ENCODE results near the gene RPL3.

Gene RPL3

DNA sequence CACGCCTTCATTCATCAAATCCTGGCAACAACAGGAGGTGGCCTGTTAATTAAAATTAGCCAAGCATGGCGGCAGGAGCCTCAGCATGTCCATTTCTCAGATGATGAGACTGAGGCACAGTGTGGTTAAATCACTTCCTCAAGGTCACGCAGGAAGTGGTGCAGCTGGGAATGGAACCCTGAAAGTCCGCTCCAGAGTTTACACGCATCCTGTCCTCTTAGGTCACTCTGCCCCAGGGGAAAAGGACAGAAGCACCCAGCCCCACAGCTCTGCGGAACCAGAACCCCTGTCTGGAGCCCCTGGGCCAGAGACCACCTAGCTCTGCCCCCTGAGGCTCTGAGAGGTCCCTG is 19.6 kb downstream of the RPL3 start:
- DNase-seq (ENCODE audit: low spot score) = peak; percentile 30

DNA sequence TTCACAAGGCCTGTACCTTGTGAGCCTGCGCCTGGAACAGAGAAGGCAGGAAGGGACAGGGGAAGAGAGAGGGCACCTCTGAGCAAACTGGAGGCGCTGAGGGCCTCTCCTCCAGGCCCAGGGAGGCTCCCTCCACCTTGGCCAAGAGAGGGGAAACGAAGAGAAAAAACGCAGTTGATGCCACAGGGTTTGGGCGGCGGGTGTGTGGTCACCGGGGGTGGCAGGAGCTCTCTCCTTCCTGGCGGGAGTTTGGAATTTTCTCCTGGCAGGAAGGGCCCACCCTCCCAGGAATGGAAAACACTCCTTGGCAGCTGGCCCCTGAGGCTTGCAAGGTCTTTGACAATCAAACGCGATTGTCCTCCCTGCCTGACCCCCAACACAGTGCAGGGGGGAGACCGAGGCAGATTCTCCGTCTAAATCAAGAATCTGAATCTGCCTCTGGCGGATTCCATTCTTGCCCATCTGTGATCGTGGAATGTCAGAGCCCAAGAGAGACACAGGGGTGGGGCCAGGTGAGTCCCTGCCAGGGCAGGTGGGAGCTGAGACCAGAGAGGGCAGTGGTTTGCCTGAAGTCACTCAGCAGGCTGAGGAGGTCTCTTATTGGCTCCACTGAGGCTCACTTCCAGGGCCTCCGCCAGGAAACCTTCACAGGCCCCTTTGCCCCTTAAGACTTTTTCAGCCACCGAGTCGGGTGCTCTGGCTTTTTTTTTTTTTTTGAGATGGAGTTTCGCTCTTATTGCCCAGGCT is 21.0 kb downstream of the RPL3 start:
- DNase-seq (ENCODE audit: low spot score) = no peak

DNA sequence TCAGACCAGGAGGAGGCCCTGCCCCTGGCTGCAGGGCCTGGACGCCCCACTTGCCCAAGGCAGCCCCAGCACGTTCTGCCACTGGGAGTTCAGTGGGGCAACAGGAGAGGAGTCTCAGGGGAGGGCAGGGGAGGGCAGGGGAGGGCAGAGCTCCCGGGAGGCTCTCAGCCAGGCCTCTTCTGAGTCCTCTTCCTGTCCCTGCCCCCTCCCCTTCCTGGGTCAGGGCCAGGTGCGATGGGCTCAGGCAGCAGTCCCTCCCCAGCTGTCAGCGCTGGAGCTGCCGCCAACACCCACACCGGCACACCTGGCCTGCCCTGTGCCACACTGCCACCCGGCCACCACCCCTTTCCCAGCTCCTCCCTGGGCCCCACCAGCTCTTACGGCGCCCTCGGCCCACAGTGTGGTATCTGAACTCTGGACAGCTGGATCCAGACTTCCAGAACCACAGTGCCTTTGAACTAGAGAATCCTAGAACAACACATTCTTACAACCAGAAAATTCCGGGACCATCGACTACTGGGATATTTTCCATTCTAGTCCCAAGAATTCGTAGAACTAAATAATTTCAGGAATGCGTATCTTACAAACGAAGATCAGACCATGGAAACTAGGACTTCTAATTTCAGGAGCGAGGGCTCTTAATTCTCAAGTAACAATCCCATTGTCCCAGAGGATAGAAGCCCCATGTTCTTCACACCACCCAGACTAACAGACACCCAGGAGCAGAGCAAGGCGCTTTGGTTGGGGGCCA is 21.8 kb downstream of the RPL3 start:
- DNase-seq (ENCODE audit: low spot score) = no peak

DNA sequence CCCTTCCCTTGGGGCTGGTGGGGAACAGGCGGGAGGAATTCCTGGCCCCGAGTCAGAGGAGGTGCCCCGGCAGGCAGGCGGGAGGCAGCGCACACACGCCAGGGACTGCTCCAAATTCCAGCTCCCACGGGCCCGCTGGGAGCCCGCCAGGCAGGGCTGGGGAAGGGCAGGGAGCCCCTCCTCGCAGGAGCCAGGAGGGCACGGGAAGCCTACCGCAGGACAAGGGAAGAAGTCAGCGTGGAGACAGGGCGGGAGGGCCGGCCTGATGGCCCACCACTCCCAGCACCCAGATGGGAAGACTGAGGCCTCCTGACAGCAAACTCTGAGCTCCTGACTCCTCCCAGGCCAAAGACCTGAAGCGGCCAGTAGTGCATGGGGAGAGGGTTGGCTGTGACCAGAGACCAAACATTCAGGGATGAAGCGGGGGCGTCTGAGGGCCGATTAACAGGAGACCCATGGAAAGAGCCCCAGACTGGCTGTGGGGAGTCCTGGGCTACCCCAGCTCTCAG is 22.4 kb downstream of the RPL3 start:
- no peak for DNase-seq (ENCODE audit: low spot score)

DNA sequence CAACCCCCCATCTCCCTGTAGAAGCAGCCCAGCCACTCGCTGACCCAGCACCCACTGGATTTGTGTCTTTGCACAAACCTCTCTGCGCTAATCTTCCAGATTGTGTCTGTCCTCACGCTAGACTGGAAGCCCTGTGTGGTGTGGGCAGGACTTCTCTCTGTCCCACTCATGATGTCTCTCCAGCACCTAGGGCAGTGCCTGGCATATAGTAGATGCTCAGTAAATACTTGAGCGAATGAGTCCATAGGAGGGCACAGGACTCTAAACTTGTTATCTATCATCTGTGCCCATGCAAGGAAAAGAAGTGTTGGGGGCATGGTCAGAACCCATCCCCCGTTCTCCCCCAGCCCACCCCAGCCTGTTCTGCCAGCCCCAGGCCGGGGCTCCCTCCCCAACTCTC is 22.9 kb downstream of the RPL3 start:
- no peak for DNase-seq (ENCODE audit: low spot score)

DNA sequence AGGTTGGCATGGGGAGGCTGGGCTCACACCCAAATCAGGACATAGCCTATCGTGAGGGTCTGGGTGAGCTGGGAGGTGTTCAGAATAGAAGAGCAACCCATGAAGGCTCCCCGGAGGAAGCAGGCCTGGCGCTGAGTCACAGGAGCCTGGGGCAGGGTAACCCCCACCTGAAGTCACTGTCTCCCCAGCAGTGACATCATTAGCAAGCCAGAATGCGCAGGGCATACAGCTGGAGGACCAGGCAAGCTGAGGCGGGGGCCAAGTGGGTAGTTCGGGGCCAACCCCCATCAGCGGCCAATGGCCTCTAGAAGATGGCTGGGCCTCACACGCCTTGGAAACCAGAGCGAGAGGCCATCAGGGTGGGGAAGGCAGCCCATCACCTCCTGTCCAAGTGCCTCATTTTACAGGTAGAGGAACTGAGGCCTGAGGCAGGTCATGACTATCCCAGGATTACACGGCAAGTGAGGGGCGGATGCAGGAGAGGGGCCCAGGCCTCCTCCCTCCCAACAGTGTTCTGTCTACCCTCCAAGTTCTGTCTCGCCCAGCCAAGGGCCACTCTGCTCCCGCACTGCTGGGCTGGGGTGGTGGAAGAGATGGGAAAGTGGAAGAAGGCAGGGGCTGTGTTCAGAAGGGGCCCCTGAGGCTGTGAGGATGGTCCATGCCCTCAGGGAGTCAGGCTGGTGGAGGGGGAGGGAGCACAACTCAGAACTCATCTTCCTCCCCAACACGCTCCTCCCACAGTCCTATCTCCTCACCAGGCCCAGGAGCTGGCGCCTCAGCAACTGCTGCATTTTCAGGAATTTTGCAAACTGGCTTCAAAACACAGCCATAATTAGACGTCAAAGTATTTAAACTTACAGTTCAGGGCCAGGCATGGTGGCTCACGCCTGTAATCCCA is 24.6 kb downstream of the RPL3 start:
- DNase-seq (ENCODE audit: low spot score) = no peak

DNA sequence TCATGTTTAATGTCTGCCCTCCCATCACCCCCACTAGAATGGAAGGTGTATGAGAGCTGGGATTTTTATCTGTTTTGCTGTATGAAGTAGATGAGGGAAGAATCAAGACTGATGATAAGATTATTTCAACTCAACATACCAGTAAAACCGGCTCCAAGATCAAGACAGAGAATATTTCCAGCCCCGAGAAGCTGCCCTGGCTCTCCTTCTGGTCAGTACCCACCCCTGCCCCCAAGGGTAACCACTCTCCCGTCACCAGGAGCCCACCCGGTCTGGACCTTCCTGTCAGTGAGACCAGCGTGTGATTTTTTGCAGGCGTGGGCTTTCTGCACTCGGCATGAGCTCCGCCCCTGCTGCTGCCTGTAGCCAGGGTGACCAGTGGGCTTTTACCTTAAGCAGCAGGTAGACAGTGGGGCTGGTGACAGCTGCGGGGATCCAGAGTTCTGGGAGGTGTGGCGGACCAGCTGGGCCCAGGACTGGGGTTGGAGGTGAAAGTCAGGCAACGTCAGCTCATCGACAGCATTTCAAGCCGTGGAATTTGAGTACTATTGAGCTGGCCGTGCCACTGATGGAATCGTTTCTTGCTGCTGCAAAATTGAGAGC is 25.6 kb downstream of the RPL3 start:
- DNase-seq (ENCODE audit: low spot score) = no peak

DNA sequence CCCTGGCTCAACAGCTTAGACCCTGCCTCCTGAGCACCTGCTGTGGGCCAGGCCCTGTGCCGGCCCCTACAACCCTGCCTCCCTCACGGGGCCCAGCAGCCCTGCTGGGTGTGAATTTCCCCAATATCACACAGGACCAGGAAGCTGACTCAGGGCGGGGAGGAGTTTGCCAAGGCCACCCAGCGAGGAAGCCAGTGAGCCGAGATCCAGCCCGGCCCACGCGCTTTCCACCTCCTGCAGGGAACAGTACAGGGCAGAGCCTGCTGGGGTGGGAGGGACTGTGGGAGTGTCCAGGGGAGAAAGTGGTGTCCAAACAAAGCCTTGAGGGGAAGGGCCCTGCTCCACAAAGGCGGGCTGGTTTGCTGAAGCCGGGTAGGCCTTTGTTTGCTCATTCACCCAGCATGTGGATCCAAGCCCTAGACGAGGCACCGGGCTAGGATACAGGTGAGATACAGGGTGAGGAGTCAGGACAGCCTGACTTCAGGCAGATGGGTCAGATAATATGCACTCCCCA is 26.8 kb downstream of the RPL3 start:
- DNase-seq (ENCODE audit: low spot score) = peak; percentile 90

DNA sequence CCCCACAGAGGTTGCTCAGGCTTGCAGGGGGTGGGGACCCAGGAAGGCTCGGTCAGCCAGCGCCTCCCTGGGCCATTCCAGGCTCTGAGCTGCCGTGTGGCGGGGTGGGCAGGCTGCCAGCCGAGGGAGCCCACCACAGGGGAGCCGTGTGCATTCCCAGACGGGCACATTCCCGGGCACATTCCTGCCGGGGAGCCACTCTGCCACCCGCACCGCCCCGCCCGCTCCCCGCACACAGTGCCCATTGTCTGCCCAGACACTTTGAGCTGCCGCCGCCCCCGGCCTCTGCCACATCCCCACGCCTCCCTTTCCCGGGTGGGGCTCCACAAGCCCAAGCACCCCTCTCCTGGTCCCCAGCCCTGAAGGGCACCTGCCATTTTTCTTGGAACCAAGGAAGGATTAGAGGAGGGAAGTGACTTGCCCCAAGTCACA is 27.4 kb downstream of the RPL3 start:
- DNase-seq (ENCODE audit: low spot score) = no peak

DNA sequence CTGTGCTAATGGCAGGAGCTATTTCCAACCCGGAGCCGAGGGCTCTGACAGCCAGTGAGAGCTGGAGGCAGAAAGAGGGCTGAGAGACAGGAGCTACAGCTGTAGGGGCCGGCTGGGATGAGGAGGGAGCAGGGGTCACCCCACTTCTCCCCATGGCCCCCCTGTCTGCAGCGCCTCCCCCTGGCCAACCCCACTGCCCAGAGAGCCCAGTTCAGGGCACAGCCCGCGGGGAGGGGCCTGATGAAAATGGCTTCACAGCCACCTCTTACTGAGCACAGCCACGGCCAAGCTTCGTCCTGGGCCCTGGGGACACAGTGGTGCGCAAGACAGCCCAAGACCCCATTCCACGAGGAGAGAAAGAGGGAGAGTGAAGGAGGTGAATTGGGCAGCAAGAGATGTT is 27.9 kb downstream of the RPL3 start:
- no peak for DNase-seq (ENCODE audit: low spot score)

DNA sequence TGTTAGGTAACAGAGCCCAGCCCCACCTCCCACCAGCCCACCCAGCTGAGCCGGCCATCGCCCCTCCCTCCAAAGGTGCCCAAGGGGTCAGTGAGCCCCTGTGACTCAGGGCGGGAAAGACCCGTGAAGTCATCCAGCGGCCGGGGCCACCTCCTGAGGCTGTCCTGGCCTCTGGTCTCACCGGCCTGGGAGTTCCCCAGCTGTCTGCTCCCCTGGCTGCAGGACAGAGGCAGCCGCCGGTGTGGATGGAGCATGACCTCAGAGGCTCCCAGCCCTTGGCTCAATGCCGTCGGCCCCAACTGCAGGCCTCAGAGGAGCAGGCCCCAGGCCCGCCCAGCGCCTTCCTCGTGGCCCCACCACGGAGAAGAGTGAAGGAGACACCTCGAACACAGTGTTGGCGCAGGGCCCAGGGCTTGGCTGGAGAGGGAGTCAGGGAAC is 28.7 kb downstream of the RPL3 start:
- no peak for DNase-seq (ENCODE audit: low spot score)

DNA sequence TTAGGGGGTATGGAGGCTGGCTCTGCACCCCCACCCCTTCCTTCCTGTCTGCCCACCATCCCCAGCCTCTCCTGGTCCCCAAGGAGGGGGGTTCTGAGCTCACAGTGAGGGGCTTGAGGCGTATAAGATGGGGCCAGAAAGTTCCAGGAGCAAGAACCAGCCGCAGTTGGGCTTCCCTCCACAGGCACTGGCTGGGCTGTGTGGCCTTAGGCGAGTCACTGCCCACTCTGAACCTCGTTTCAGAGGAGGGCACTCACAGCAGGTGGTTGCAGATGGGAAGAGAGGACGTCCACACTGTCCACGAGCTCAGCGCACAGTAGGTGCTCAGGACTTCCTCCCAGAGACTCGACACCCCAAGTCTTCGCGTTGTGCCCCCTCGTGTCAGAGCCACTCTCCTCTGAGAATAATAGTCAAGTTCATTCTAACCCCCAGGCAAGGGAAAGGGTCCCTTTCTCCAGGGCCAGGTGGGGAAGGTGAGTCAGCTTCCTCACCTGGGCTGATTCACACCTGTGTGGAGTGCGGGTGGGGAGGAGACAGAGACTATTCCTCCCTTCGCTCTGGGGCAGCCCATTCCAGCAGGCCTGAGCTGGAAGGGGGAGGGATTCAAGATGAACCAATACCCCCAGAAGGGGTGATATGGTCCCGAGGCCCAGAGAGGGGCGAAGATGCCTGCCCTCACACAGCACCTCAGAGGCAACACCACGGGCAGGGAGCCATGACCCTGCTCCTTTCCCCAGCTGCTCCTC is 29.3 kb downstream of the RPL3 start:
- DNase-seq (ENCODE audit: low spot score) = no peak

DNA sequence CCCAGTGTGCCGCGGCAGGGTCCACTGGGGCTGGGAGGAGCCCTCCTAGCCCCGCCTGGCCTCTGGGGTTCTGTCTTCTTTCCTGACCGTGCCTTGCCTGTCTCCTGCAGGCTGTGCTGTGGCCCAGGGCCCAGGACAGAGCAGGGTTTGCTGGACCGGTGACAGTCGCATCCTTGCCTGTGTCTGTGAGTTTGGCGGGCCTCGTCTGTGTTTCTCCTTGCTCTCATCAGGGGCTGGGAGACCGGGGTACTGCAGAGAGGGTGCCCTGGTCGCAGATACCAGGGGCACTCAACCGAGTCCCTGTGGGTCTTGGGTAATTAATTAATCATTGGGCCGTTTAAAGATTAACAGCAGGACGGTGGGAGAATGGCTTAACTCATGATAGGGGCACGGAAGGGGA is 29.9 kb downstream of the RPL3 start:
- DNase-seq (ENCODE audit: low spot score) = no peak

DNA sequence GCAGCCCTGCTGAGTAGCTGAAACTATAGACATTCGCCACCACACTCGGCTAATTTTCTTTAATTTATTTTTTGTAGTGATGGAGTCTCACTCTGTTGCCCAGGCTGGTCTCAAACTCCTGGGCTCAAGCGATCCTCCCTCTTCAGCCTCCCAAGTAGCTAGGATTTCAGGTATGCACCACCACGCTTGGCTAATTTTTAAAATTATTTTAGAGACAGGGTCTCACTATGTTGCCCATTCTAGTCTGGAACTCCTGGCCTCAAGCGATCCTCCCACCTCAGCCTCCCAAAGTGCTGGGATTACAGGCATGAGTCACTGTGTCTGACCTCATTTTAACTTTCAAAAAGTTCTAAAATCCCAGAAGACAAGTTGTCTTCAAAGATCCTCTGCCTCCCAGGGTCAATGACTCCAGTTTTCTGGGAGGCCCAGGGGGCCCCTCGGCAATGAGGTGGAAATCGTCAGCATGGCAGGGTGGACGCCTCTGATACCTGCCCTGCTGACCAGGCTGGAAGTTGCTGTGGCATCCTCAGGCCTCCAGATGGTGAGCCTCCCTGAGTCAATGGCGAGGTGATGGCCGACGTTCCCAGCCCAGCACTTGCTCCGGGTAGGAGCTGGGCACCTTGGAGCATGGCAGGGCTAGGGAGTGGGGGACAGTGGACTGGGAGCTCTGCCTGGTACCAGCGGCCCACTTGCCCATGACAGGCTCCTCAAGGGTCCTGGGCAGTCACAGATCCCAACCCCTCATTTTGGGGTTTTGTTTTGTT is 31.1 kb downstream of the RPL3 start:
- no peak for DNase-seq (ENCODE audit: low spot score)

DNA sequence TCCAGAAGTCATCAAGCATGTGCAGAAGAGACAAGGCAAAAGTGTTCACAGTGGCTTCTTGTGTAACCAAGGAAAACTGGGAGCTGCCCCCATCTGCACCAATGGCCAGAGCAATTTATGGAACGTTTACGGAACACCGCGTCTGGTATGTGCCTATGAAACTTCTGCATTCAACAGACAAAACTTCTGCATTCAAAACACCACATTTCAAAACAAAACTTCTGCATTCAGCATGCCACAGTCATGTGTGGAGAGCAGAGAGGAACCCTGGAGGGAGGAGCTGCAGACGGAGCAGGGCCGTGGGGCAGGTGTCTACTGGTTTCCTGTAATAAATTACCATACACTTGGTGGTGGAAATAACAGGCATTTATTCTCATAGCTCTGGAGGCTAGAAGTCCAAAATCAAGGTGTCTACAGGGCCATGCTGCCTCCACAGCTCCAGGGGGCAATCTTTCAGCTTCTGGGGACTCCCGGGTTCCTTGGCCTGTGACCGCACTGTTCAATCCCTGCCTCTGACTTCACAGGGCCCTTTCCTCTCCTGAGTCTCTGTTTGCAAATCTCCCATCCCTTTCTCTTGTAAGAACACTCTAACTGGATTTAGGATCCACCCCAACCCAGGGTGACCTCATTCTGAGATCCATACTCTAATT is 32.2 kb downstream of the RPL3 start:
- DNase-seq (ENCODE audit: low spot score) = no peak

DNA sequence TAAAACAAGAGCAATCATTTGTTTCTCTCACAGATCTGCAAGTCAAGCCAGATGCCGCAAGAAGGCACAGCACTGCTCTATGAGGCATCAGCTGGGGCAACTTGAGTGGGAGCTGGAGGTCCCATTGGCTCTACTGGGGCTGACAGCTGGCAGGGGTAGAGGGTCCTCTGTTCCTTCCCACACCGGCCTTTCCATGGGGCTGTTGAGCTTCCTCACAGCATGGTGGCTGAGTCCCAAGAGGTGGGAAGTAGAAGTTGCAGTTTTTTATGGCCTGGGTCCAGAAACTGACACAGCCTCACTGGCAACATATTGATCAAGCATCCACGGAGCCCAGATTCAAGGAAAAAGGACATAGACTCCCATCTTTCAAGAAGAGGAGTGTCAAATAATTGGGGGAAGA is 34.4 kb downstream of the RPL3 start:
- DNase-seq (ENCODE audit: low spot score) = no peak

DNA sequence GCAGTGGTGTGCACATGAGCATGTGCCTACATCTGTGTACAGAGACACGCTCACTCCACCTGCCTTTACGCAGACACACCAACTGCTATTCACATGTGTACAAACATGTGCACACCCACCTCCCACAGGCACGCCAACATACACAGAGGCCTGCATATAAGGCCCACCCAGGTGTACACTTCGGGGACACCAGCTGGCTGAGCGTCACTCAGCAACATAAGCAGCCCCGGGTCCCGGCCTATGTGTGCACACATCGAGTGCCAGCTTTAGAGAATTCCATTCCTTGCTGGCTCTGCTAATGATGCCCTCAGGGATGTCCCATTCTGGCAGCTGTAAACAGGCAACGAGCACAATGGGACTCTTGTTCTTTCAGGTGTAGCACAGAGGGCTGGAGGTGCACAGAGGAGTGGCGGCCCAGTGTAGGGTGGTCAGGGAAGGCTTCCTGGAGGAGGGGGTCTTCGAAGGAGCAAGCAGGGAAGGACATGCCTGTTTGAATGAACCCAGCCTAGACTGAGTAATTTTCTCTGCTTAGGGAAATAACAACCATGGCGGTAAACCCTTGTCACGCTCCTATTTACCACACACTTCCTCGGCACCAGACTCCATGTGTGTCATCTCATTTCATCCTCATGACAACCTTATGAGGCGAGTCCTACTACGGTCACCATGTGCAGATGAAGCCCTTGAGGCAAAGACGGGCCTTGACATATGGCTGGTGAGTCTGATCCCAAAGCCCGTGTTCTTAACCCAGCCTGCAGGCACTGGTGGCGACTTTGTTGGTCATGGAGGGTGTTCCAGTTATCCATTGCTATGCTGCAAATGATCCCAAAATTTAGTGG is 35.1 kb downstream of the RPL3 start:
- DNase-seq (ENCODE audit: low spot score) = no peak

DNA sequence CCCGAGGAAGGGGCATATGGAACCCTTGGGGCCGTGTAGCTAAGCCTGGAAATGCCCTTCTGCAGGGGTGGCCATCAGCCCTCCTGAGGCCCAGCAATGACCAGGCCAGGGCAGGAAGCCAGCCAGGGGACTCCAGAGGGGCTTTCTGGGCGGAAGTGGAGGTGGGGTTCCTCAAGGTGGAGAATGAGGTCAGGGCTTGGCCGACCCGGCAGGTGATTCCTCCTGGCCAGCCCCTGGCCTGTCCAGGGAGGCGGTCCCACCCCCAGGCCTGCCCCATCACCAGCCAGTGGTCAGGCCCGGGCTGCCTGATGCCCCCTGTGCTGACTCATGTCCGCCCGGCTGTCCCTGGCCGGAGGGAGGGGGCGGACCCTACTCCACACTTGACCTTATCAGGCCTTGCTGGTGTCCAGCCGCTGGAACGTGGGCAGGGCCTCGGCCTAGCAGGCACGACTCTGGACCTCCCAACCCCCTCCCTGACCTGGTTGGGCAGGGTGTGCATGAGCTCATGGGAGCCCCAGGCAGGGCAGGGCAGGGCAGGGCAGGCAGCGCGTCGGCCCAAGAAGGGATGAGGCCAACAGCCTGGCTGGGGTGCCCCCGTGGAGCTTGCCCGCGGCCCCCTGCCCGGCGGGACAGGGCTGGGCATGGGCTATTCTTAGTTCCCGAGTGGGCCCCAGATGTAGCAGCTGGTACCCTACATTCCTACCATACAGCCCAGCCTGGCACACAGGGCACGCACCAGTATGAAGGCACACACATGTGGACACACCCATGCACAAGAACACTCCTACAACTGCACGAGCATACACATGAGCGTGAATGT is 35.9 kb downstream of the RPL3 start:
- no peak for DNase-seq (ENCODE audit: low spot score)

All from RKO (cell line).